Measurements from ENCODE around the gene MAP3K8. TPM values are rescaled to one million over a fixed set of nuclear protein-coding genes. Genes with fewer than 3 reads are reported as not detected.

MAP3K8 gene
- polyA plus RNA-seq, 4 donors = 1.8 to 10.9 (median 8.3) TPM

DNA sequence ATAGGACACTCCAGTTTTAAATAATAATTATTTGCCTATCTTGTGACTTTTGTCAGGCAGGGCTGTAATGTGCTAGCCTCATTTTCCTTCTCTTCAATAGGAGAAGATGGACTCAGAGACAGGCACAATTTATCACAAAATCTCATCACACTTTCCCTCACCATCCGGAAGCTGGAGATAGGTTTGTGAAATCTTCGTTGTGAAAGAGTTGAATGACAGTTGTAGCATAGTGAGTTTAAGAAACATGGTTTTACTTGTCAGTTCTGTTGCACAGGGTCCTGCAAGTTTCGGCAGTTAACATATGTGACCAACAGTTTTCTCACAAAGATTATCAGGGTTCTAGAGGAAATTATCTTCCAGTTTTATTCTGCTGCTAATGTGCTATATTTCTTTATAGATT lies 37.7 kb upstream of the MAP3K8 start:
- peaks cover 0 to 3% (median 0%) of the 10 kb centered on the region in 3 donors for H3K4me1 ChIP-seq (ENCODE audit: control insufficient read depth in 3 of 3, insufficient read depth in 2 of 3, low read depth in 1 of 3, low read length in 2 of 3)
- no peaks in the 10 kb centered on the region for H3K27me3 ChIP-seq (ENCODE audit: control insufficient read depth in 3 of 3, insufficient read depth in 3 of 3, low read length in 3 of 3)
- no peak overlapping the region for H3K27ac ChIP-seq (ENCODE audit: low read depth in 1 of 3, low read length in 2 of 3)
- H3K36me3 ChIP-seq (ENCODE audit: control insufficient read depth in 3 of 3, insufficient read depth in 2 of 3, low read depth in 1 of 3, low read length in 3 of 3) = no peaks in the 10 kb centered on the region
- no peaks in the 10 kb centered on the region for H3K9me3 ChIP-seq (ENCODE audit: control insufficient read depth in 2 of 2, insufficient read depth in 1 of 2, low read depth in 1 of 2, low read length in 1 of 2)
- WGBS, 3 donors = 69 to 77% (median 69%) methylated on average over 3 of the region's 3 CpGs
- FAIRE-seq (no peak), DNase-seq (no peak)
- H3K4me3 ChIP-seq (ENCODE audit: low read depth in 1 of 3, low read length in 3 of 3) = no peak overlapping the region

DNA sequence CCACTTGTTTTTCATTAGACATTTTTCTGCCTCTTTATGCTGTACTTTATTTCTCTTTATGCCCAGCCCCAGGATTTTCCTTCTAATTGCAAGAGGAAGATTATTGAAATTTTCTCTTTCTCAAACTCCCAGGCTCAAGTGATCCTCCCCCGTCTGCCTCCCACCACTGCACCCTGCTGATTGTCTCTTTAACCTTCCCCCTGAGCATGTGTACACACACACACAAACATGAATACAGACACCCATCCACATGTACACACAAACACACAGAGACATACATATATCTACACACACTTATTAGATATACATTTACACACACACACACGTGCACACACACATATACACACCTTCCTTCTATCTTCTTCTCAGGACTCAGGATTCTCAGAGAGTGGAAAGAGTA lies 37.3 kb upstream of the MAP3K8 start:
- no peak overlapping the region for H3K4me3 ChIP-seq (ENCODE audit: low read depth in 1 of 3, low read length in 3 of 3)
- no peak overlapping the region for H3K27ac ChIP-seq (ENCODE audit: low read depth in 1 of 3, low read length in 2 of 3)
- no peaks in the 10 kb centered on the region for H3K27me3 ChIP-seq (ENCODE audit: control insufficient read depth in 3 of 3, insufficient read depth in 3 of 3, low read length in 3 of 3)
- no peaks in the 10 kb centered on the region for H3K9me3 ChIP-seq (ENCODE audit: control insufficient read depth in 2 of 2, insufficient read depth in 1 of 2, low read depth in 1 of 2, low read length in 1 of 2)
- H3K4me1 ChIP-seq (ENCODE audit: control insufficient read depth in 3 of 3, insufficient read depth in 2 of 3, low read depth in 1 of 3, low read length in 2 of 3) = peaks cover 0 to 3% (median 0%) of the 10 kb centered on the region in 3 donors
- DNase-seq (no peak), FAIRE-seq (no peak)
- 56 to 70% (median 58%) methylated on average over 2 of the region's 2 CpGs for WGBS, 3 donors
- no peaks in the 10 kb centered on the region for H3K36me3 ChIP-seq (ENCODE audit: control insufficient read depth in 3 of 3, insufficient read depth in 2 of 3, low read depth in 1 of 3, low read length in 3 of 3)

GRCh38 chr10:30398193-30398592 lies 35.8 kb upstream of the MAP3K8 start:
- Histone ChIP-seq H3K27me3 (ENCODE audit: control insufficient read depth in 3 of 3, insufficient read depth in 3 of 3, low read length in 3 of 3) (no peaks in the 10 kb centered on the region), H3K4me3 (ENCODE audit: low read depth in 1 of 3, low read length in 3 of 3) (no peak overlapping the region), H3K9me3 (ENCODE audit: control insufficient read depth in 2 of 2, insufficient read depth in 1 of 2, low read depth in 1 of 2, low read length in 1 of 2) (no peaks in the 10 kb centered on the region), H3K4me1 (ENCODE audit: control insufficient read depth in 3 of 3, insufficient read depth in 2 of 3, low read depth in 1 of 3, low read length in 2 of 3) (no peaks in the 10 kb centered on the region), H3K27ac (ENCODE audit: low read depth in 1 of 3, low read length in 2 of 3) (no peak overlapping the region), H3K36me3 (ENCODE audit: control insufficient read depth in 3 of 3, insufficient read depth in 2 of 3, low read depth in 1 of 3, low read length in 3 of 3) (no peaks in the 10 kb centered on the region)
- FAIRE-seq (no peak), DNase-seq (no peak)
- WGBS, 3 donors = 58 to 80% (median 58%) methylated on average over 2 of the region's 2 CpGs

DNA sequence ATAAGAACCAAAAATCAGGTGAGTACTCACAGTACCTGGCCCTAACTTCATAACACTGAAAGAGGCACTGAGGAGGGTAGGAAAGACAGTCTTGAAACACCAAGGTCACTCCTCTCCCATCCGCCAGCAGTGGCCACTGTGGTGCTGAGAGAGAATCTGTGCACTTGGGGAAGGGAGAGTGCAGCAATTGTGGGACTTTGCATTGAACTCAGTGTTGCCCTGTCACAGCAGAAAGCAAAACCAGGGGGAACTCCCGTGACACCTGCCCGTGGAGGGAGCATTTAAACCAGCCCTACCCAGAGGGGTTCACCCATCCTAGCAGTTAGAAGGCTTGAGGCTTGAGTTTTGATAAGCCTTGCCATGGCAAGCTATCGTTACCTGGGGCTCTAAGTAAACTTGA lies 35.2 kb upstream of the MAP3K8 start:
- no peak for FAIRE-seq

DNA sequence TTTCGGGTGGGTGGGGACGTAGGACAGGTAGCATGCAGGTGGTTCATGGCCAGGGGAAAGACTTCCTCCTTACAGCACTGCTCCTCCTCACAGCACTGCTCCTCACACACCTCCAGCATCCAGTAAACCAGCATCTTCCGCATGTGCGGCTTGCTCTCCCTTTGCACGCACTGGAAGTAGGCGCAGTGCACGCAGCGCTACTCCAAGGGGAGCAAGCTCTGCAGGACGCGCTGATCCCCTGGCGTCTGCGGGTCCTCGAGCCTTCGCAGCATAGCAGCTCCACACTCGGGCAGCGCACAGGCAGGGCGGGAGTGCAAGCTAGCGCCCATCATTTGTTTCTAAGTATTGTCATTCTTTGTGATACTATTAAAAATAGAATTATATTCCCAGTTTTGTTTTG lies 30.5 kb upstream of the MAP3K8 start:
- H3K36me3 ChIP-seq (ENCODE audit: control insufficient read depth in 3 of 3, insufficient read depth in 2 of 3, low read depth in 1 of 3, low read length in 3 of 3) = no peaks in the 10 kb centered on the region
- H3K4me3 ChIP-seq (ENCODE audit: low read depth in 1 of 3, low read length in 3 of 3) = no peak overlapping the region
- H3K27me3 ChIP-seq (ENCODE audit: control insufficient read depth in 3 of 3, insufficient read depth in 3 of 3, low read length in 3 of 3) = no peaks in the 10 kb centered on the region
- H3K4me1 ChIP-seq (ENCODE audit: control insufficient read depth in 3 of 3, insufficient read depth in 2 of 3, low read depth in 1 of 3, low read length in 2 of 3) = no peaks in the 10 kb centered on the region
- H3K27ac ChIP-seq (ENCODE audit: low read depth in 1 of 3, low read length in 2 of 3) = no peak overlapping the region
- no peak for FAIRE-seq
- H3K9me3 ChIP-seq (ENCODE audit: control insufficient read depth in 2 of 2, insufficient read depth in 1 of 2, low read depth in 1 of 2, low read length in 1 of 2) = peaks cover 0 to 8% of the 10 kb centered on the region in 2 donors
- WGBS, 3 donors = 97 to 98% (median 97%) methylated on average over 18 of the region's 18 CpGs
- no peak for DNase-seq

More for the DNA sequence above, 35.2 kb upstream of the MAP3K8 start:
- H3K9me3 ChIP-seq (ENCODE audit: control insufficient read depth in 2 of 2, insufficient read depth in 1 of 2, low read depth in 1 of 2, low read length in 1 of 2) = no peaks in the 10 kb centered on the region
- H3K27me3 ChIP-seq (ENCODE audit: control insufficient read depth in 3 of 3, insufficient read depth in 3 of 3, low read length in 3 of 3) = no peaks in the 10 kb centered on the region
- no peak overlapping the region for H3K27ac ChIP-seq (ENCODE audit: low read depth in 1 of 3, low read length in 2 of 3)
- no peaks in the 10 kb centered on the region for H3K36me3 ChIP-seq (ENCODE audit: control insufficient read depth in 3 of 3, insufficient read depth in 2 of 3, low read depth in 1 of 3, low read length in 3 of 3)
- WGBS, 3 donors = 41 to 65% (median 50%) methylated on average over 4 of the region's 4 CpGs
- no peaks in the 10 kb centered on the region for H3K4me1 ChIP-seq (ENCODE audit: control insufficient read depth in 3 of 3, insufficient read depth in 2 of 3, low read depth in 1 of 3, low read length in 2 of 3)
- no peak for DNase-seq
- H3K4me3 ChIP-seq (ENCODE audit: low read depth in 1 of 3, low read length in 3 of 3) = no peak overlapping the region

GRCh38 chr10:30404540-30404939 lies 29.4 kb upstream of the MAP3K8 start:
- no peak overlapping the region for H3K4me3 ChIP-seq (ENCODE audit: low read depth in 1 of 3, low read length in 3 of 3)
- H3K4me1 ChIP-seq (ENCODE audit: control insufficient read depth in 3 of 3, insufficient read depth in 2 of 3, low read depth in 1 of 3, low read length in 2 of 3) = no peaks in the 10 kb centered on the region
- no peaks in the 10 kb centered on the region for H3K27me3 ChIP-seq (ENCODE audit: control insufficient read depth in 3 of 3, insufficient read depth in 3 of 3, low read length in 3 of 3)
- DNase-seq (no peak), FAIRE-seq (no peak)
- 79 to 88% (median 87%) methylated on average over 5 of the region's 5 CpGs for WGBS, 3 donors
- H3K9me3 ChIP-seq (ENCODE audit: control insufficient read depth in 2 of 2, insufficient read depth in 1 of 2, low read depth in 1 of 2, low read length in 1 of 2) = peaks cover 0 to 8% of the 10 kb centered on the region in 2 donors
- H3K27ac ChIP-seq (ENCODE audit: low read depth in 1 of 3, low read length in 2 of 3) = no peak overlapping the region
- H3K36me3 ChIP-seq (ENCODE audit: control insufficient read depth in 3 of 3, insufficient read depth in 2 of 3, low read depth in 1 of 3, low read length in 3 of 3) = no peaks in the 10 kb centered on the region

GRCh38 chr10:30411263-30411662 lies 22.7 kb upstream of the MAP3K8 start:
- 88 to 98% (median 91%) methylated on average over 1 of the region's 1 CpG for WGBS, 3 donors
- Histone ChIP-seq H3K36me3 (ENCODE audit: control insufficient read depth in 3 of 3, insufficient read depth in 2 of 3, low read depth in 1 of 3, low read length in 3 of 3) (no peaks in the 10 kb centered on the region), H3K4me1 (ENCODE audit: control insufficient read depth in 3 of 3, insufficient read depth in 2 of 3, low read depth in 1 of 3, low read length in 2 of 3) (no peaks in the 10 kb centered on the region), H3K4me3 (ENCODE audit: low read depth in 1 of 3, low read length in 3 of 3) (no peak overlapping the region), H3K9me3 (ENCODE audit: control insufficient read depth in 2 of 2, insufficient read depth in 1 of 2, low read depth in 1 of 2, low read length in 1 of 2) (no peaks in the 10 kb centered on the region), H3K27ac (ENCODE audit: low read depth in 1 of 3, low read length in 2 of 3) (no peak overlapping the region), H3K27me3 (ENCODE audit: control insufficient read depth in 3 of 3, insufficient read depth in 3 of 3, low read length in 3 of 3) (no peaks in the 10 kb centered on the region)
- DNase-seq (no peak), FAIRE-seq (no peak)

GRCh38 chr10:30412901-30413300 lies 21.1 kb upstream of the MAP3K8 start:
- H3K4me1 ChIP-seq (ENCODE audit: control insufficient read depth in 3 of 3, insufficient read depth in 2 of 3, low read depth in 1 of 3, low read length in 2 of 3) = no peaks in the 10 kb centered on the region
- FAIRE-seq = no peak

GRCh38 chr10:30413996-30414576 lies 19.9 kb upstream of the MAP3K8 start:
- peaks cover 0 to 4% (median 2%) of the 10 kb centered on the region in 3 donors for H3K4me1 ChIP-seq (ENCODE audit: control insufficient read depth in 3 of 3, insufficient read depth in 2 of 3, low read depth in 1 of 3, low read length in 2 of 3)
- FAIRE-seq = no peak
- no peaks in the 10 kb centered on the region for H3K9me3 ChIP-seq (ENCODE audit: control insufficient read depth in 2 of 2, insufficient read depth in 1 of 2, low read depth in 1 of 2, low read length in 1 of 2)
- no peaks in the 10 kb centered on the region for H3K36me3 ChIP-seq (ENCODE audit: control insufficient read depth in 3 of 3, insufficient read depth in 2 of 3, low read depth in 1 of 3, low read length in 3 of 3)
- WGBS, 3 donors = 27 to 34% (median 33%) methylated on average over 3 of the region's 3 CpGs
- no peak overlapping the region for H3K27ac ChIP-seq (ENCODE audit: low read depth in 1 of 3, low read length in 2 of 3)
- H3K27me3 ChIP-seq (ENCODE audit: control insufficient read depth in 3 of 3, insufficient read depth in 3 of 3, low read length in 3 of 3) = no peaks in the 10 kb centered on the region
- H3K4me3 ChIP-seq (ENCODE audit: low read depth in 1 of 3, low read length in 3 of 3) = no peak overlapping the region
- peak; percentile 74 to 78 for DNase-seq

More at GRCh38 chr10:30412901-30413300, 21.1 kb upstream of the MAP3K8 start:
- H3K27me3 ChIP-seq (ENCODE audit: control insufficient read depth in 3 of 3, insufficient read depth in 3 of 3, low read length in 3 of 3) = no peaks in the 10 kb centered on the region
- H3K36me3 ChIP-seq (ENCODE audit: control insufficient read depth in 3 of 3, insufficient read depth in 2 of 3, low read depth in 1 of 3, low read length in 3 of 3) = no peaks in the 10 kb centered on the region
- H3K4me3 ChIP-seq (ENCODE audit: low read depth in 1 of 3, low read length in 3 of 3) = no peak overlapping the region
- no peak for DNase-seq
- no peak overlapping the region for H3K27ac ChIP-seq (ENCODE audit: low read depth in 1 of 3, low read length in 2 of 3)
- no peaks in the 10 kb centered on the region for H3K9me3 ChIP-seq (ENCODE audit: control insufficient read depth in 2 of 2, insufficient read depth in 1 of 2, low read depth in 1 of 2, low read length in 1 of 2)

Data from small intestine (tissue), 7 donors.